Erythroblast (primary cell): ENCODE results near the gene SULT1C4.

Experiments
- DNase-seq, 2 experiments: peaks; one replicate each; lab custom pipeline; 2025; lab: John Stamatoyannopoulos, UW
- GATA1 ChIP-seq: IDR thresholded peaks from 2 replicates; pipeline ENCODE4 v1.6.1; 2011; ENCODE audit warnings: low read depth, mild to moderate bottlenecking, control low read depth, low read length, moderate library complexity
- POLR2A ChIP-seq: IDR thresholded peaks from 2 replicates; pipeline ENCODE4 v1.6.1; 2011; ENCODE audit warnings: mild to moderate bottlenecking, low read length

Gene SULT1C4

GRCh38 chr2:108363024-108363907 lies 14.5 kb upstream of the SULT1C4 start:
- TF ChIP-seq POLR2A: no peak
- no peak for TF ChIP-seq GATA1
- DNase-seq: no peak

DNA sequence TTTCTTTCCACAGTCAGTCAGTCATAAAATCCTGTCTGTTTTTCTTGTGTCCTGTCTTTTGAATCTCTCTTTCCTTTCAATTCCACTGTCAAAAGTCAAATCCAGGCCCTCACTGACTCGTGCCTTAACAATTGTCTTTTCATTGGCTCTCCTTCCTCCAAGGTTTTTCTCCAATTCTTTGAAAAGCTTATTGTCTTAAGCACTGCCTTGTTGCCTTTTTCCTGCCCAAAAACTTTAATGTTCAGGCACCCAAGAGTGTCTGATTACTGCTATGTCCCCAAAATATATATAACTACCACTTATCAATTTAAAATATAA lies 13.9 kb upstream of the SULT1C4 start:
- TF ChIP-seq GATA1 (no peak), POLR2A (no peak)
- DNase-seq: no peak

- no peak for TF ChIP-seq POLR2A
- TF ChIP-seq GATA1: no peak
- no peak for DNase-seq
Observed at GRCh38 chr2:108364676-108365297, 13.0 kb upstream of the SULT1C4 start.

DNA sequence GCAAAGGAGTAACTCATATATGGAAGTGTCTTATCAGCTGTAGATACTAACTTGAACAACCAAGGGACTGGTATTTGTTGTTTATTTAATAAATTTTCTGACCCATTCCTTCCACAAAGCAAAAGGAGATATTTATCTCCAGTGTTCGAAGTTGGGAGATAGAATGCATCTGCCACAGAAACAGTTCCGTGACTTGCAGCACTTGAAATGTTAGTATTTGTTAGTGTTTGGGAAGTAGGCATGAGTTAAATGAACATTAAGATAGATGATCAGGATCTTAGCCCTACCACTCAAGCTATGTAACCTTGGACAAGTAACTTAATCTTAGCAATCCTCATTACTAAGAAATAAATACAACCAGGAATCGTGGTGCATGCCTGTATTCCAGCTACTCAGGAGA lies 12.1 kb upstream of the SULT1C4 start:
- TF ChIP-seq POLR2A: no peak
- DNase-seq: no peak

DNA sequence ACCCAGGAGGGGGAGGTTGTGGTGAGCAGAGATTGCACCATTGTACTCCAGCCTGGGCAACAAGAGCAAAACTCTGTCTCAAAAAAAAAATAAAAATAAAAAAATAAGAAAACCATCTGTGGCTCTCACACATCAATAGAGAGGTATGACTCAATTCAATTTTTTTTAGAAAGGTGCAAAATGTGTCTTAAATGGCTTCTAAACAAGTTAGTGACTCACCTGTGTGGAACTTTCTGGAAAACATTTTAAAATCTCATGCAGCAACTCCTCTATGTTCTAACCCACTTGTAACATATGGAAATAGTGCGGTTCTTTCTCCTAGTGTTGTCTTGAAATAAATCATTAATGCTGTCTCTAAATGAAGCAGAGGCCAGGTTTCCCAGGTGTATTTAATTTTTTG lies 10.7 kb upstream of the SULT1C4 start:
- DNase-seq: no peak
- TF ChIP-seq GATA1 (no peak), POLR2A (no peak)

- no peak for DNase-seq
- TF ChIP-seq POLR2A (no peak), GATA1 (no peak)
Observed at GRCh38 chr2:108367561-108368175, 10.1 kb upstream of the SULT1C4 start.

DNA sequence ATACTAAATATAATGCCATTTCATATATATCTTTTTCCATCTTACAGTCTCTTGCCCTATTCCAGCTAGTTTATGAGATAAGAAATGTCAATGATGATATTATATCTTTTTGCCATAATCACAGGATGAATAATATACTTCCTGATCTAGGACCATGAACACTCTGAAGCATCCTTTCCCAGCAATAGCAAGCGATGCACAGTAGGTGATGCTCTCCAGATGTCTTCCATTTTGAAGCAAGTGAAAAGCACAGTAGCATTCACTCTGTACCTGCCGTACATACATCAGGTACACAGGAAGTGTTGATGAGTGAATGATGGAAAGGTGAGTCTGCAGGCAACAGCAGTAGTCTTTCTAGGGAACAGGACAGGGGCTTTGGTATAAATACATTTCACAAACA lies 8.6 kb upstream of the SULT1C4 start:
- no peak for DNase-seq
- TF ChIP-seq POLR2A (no peak), GATA1 (no peak)

- TF ChIP-seq POLR2A: no peak
- TF ChIP-seq GATA1: no peak
- no peak for DNase-seq
Observed at GRCh38 chr2:108370080-108370479, 7.7 kb upstream of the SULT1C4 start.

DNA sequence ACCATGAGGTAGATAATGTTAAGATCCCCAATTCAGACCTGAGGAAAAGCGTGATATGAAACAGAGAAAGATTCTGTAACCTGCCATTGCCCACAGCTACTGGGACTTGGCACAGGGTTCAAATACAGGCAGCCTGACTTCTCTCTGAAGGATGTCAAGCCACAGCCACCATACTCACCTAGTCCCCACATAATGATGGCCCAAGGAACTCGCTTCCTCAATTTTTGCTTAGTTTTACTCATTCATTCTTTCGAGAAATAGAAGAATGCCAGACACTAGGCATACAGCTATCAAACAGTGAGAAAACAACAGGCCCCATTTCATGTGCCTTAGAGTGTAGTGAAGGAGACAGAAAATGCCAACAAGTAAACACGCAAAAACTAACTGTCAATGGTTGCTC lies 980 bp upstream of the SULT1C4 start:
- TF ChIP-seq POLR2A: no peak
- TF ChIP-seq GATA1: no peak
- DNase-seq: no peak

DNA sequence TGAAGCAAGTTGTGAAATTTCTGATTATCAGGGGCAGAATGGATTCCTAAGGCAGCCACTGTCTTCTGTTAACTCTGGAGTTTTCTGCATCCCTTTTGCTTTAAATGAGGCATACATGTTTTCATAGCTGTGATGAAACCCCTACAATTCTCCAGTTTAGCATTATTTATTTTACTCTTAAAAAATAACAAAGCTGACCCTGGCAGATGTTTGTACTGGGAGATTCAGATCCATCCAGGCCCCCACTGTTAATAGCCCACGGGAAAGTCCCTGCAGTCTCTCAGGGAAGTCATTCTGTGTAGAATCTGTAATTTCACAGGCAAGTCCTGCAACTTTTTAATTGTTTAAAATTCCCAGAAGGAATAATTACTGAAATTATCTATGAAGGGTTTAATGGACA lies 353 bp upstream of the SULT1C4 start:
- no peak for DNase-seq
- no peak for TF ChIP-seq GATA1
- no peak for TF ChIP-seq POLR2A

DNA sequence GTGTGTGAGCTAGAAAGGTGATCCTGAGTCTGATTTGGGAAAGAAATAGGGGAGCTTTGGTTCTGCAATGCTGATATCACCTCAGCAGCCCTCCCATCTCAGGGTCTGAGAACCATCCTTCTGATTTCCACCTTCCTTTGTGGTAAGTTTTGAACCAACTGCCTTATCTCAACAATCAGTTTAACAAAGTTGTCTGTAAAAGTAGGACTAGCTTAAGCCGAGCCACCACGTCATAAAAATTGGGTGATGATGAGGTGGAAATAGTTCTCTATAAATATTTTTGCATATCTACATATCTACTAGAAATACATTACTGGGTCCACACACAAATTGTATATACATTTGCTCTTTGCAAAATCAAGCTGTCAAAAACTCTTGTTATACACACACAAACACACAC lies 1.1 kb downstream of the SULT1C4 start:
- TF ChIP-seq POLR2A: no peak
- no peak for TF ChIP-seq GATA1
- no peak for DNase-seq

DNA sequence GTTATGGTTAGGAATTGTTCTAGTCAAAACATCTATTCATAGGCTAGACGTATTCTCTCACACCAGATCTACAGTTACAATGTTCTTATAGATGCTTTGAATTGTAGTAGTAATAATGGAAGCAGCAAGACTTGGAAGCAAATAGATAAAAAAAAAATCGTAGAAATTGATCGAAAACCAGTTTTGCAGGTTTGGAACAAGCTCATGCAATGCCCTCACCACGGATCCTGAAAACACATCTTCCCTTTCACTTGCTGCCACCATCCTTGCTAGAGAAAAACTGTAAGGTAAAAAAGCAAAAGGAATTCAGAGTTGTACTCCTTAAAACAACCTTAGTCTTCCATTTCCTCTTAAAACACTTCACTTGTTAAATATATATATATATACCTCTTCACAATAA lies 4.4 kb downstream of the SULT1C4 start:
- TF ChIP-seq POLR2A: no peak
- no peak for TF ChIP-seq GATA1
- no peak for DNase-seq

DNA sequence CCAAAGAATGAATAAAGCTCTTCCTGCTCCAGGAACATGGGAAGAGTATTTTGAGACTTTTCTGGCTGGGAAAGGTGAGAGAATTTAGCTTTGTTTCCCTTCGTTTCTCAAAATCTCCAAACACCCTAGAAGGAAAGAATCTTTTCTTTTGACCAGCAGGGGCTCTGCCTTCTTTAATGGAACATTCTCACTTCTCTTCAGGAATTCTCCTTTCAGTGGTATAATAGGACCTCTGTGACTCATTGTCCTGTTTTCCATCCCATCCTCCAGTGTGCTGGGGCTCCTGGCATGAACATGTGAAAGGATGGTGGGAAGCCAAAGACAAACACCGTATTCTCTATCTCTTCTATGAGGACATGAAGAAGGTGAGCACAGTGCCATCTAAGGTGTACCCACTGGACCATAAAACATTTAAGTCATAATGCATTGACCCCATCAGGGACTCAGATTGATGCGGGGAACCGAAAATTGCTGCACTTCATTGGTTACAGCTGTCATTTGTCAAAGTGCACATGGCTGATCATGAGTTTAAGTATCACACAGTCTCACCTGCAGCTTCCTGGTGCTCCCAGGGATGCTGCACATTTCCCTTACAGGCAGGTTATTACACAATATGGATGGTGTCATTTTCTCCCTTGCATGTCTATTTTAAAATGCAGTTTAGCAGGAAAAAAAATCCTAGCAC lies 5.5 kb downstream of the SULT1C4 start:
- TF ChIP-seq POLR2A (no peak), GATA1 (no peak)
- no peak for DNase-seq

GRCh38 chr2:108384662-108385393 lies 7.1 kb downstream of the SULT1C4 start:
- TF ChIP-seq GATA1 (no peak), POLR2A (no peak)

More at GRCh38 chr2:108384662-108385393, 7.1 kb downstream of the SULT1C4 start:
- no peak for DNase-seq
